Neural cell (in vitro differentiated cells): ENCODE results near the gene PTPRN2. TPM values are rescaled to one million over a fixed set of nuclear protein-coding genes. Genes with fewer than 3 reads are reported as not detected.
"Not testable (repeated sequence)": the region's sequence is repeated elsewhere in the genome, so short reads cannot be mapped to it uniquely, and the experiment has no call there.

Experiments used
- H2AFZ ChIP-seq: fragments of 200-600, 300-800 bp; sonication (generic), shearing (Covaris generic); 2 replicates; pipeline ENCODE4 v1.6.0; 2014; ENCODE audit warnings: low read depth, mild to moderate bottlenecking, antibody characterized with exemption, low read length, moderate library complexity
- H3F3A ChIP-seq: fragments of 200-600 bp; shearing (Covaris generic); 2 replicates; pipeline ENCODE4 v1.6.1; 2016; ENCODE audit warnings: mild to moderate bottlenecking, moderate library complexity, mixed read lengths, antibody characterized with exemption, low read length; ENCODE audit not compliant: insufficient read depth, poor library complexity, severe bottlenecking
- H3K27ac ChIP-seq: fragments of 200-600, 300-800 bp; sonication (generic), shearing (Covaris generic); 2 replicates; pipeline ENCODE4 v1.5.1; 2014; ENCODE audit warnings: mild to moderate bottlenecking, low read length, moderate library complexity
- H3K27me3 ChIP-seq: fragments of 300-800, 200-600 bp; sonication (generic), shearing (Covaris generic); 2 replicates; pipeline ENCODE4 v1.6.0; 2014; ENCODE audit warnings: mild to moderate bottlenecking, low read depth, low read length, moderate library complexity; ENCODE audit not compliant: insufficient read depth
- H3K36me3 ChIP-seq: fragments of 300-800, 200-600 bp; sonication (generic), shearing (Covaris generic); 2 replicates; pipeline ENCODE4 v1.5.1; 2014; ENCODE audit warnings: mild to moderate bottlenecking, antibody characterized with exemption, low read length, moderate library complexity; ENCODE audit not compliant: insufficient read depth
- H3K4me2 ChIP-seq: fragments of 300-800, 200-600 bp; sonication (generic), shearing (Covaris generic); 2 replicates; pipeline ENCODE4 v1.6.0; 2014; ENCODE audit warnings: mild to moderate bottlenecking, low read length
- H3K4me3 ChIP-seq: fragments of 300-800, 200-600 bp; sonication (generic), shearing (Covaris generic); 2 replicates; pipeline ENCODE4 v1.5.1; 2014; ENCODE audit warnings: mild to moderate bottlenecking, low read length, moderate library complexity
- H3K79me2 ChIP-seq: fragments of 200-600 bp; shearing (Covaris generic); replicated peaks from 2 replicates; pipeline ENCODE4 v1.6.0; 2014; ENCODE audit warnings: mild to moderate bottlenecking, low read length, moderate library complexity; ENCODE audit not compliant: insufficient read depth
- H3K9ac ChIP-seq: fragments of 300-800, 200-600 bp; sonication (generic), shearing (Covaris generic); 2 replicates; pipeline ENCODE4 v1.6.1; 2016; ENCODE audit warnings: mild to moderate bottlenecking, low read length, mixed read lengths
- H3K9me2 ChIP-seq: fragments of 200-600 bp; shearing (Covaris generic); 2 replicates; pipeline ENCODE4 v1.6.1; 2016; ENCODE audit warnings: mild to moderate bottlenecking, low read length, mixed read lengths; ENCODE audit not compliant: insufficient read depth
- H3K9me3 ChIP-seq: fragments of 200-600, 300-800 bp; sonication (generic), shearing (Covaris generic); 2 replicates; pipeline ENCODE4 v1.6.1; 2016; ENCODE audit warnings: mild to moderate bottlenecking, mixed run types, low read length, moderate library complexity, mixed read lengths
- H4K20me1 ChIP-seq: fragments of 200-600 bp; shearing (Covaris generic); 2 replicates; pipeline ENCODE4 v1.6.1; 2016; ENCODE audit warnings: mild to moderate bottlenecking, mixed run types; ENCODE audit not compliant: insufficient read depth
- EP300 ChIP-seq: fragments of 450-650 bp; conservative IDR thresholded peaks from 2 replicates; pipeline ENCODE4 v1.6.1; 2014; ENCODE audit warnings: antibody characterized with exemption, mild to moderate bottlenecking, moderate library complexity; ENCODE audit not compliant: poor library complexity, severe bottlenecking
- EZH2 ChIP-seq: fragments of 200-600, 300-800 bp; shearing (Covaris generic), sonication (generic); IDR thresholded peaks from 2 replicates; pipeline ENCODE4 v1.6.1; 2014; ENCODE audit warnings: antibody characterized with exemption, low read length, borderline replicate concordance, mild to moderate bottlenecking; ENCODE audit not compliant: insufficient read depth, poor library complexity, severe bottlenecking
- MXI1 ChIP-seq: fragments of 450-650 bp; conservative IDR thresholded peaks from 2 replicates; pipeline ENCODE4 v1.6.1; 2014; ENCODE audit warnings: antibody characterized with exemption, mild to moderate bottlenecking; ENCODE audit not compliant: poor library complexity, severe bottlenecking
- POLR2AphosphoS5 ChIP-seq: IDR thresholded peaks from 2 replicates; pipeline ENCODE4 v1.6.1; 2012
- RAD21 ChIP-seq: fragments of 450-650 bp; conservative IDR thresholded peaks from 2 replicates; pipeline ENCODE4 v1.6.1; 2014; ENCODE audit warnings: antibody characterized with exemption, mild to moderate bottlenecking, moderate library complexity
- SMC3 ChIP-seq: fragments of 450-650 bp; conservative IDR thresholded peaks from 2 replicates; pipeline ENCODE4 v1.6.1; 2014; ENCODE audit warnings: antibody characterized with exemption, mild to moderate bottlenecking, moderate library complexity; ENCODE audit not compliant: poor library complexity
- TAF1 ChIP-seq: IDR thresholded peaks from 2 replicates; pipeline ENCODE4 v1.6.1; 2012; ENCODE audit warnings: low read depth
- polyA plus RNA-seq: library from polyadenylated mRNA; depleted of rRNA; stranded (reverse); fragments of >200 nt; gene quantifications from 2 replicates; pipeline ENCODE4 v1.2.3, GENCODE V29; 2014
- TF ChIP-seq, protein P1 (sequence below): fragments of 450-650 bp; IDR thresholded peaks from 2 replicates; pipeline ENCODE4 v1.5.1; 2014; ENCODE audit warnings: antibody characterized with exemption, mild to moderate bottlenecking, moderate library complexity; ENCODE audit not compliant: poor library complexity, severe bottlenecking
- TF ChIP-seq, protein P2 (sequence below): IDR thresholded peaks from 2 replicates; pipeline ENCODE4 v1.6.1; 2012; ENCODE audit warnings: borderline replicate concordance

The PTPRN2 gene
- polyA plus RNA-seq, 1 donor from 2014 or later: 31.0 TPM

DNA sequence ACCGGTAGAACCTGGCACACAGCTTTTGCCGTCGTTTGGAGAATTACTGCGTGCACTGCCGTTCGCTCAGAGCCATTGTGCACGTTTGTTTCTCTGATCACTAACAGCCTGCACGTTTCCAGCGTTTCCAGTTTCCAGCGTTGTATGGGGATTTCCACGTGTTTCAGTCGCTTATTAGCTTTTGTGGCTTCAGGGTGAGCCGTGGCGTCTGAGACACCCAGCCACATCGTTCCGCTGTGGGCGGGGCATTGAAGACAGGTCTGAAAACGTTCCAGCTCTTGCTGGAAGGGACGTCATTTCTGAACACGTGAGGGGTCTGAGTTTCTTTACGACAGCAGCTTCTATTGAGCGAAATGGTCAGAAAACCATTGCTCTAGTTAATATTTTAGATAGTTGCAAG is 1086.0 kb downstream of the PTPRN2 start:
- Histone ChIP-seq H4K20me1 (no peaks in the 10 kb centered on the region), H2AFZ (no peak overlapping the region), H3K9me3 (no peaks in the 10 kb centered on the region), H3K79me2 (no peaks in the 10 kb centered on the region), H3K9me2 (no peaks in the 10 kb centered on the region), H3K9ac (no peak overlapping the region), H3K4me2 (no peak overlapping the region), H3F3A (no peaks in the 10 kb centered on the region), H3K27ac (no peak overlapping the region), H3K36me3 (no peaks in the 10 kb centered on the region), H3K27me3 (no peaks in the 10 kb centered on the region), H3K4me3 (no peak overlapping the region)
- TF ChIP-seq RAD21: no peak
- no peak for TF ChIP-seq SMC3
- TF ChIP-seq MXI1: no peak
- no peak for TF ChIP-seq POLR2AphosphoS5
- no peak for TF ChIP-seq EZH2
- no peak for TF ChIP-seq EP300
- TF ChIP-seq, protein P1, sequence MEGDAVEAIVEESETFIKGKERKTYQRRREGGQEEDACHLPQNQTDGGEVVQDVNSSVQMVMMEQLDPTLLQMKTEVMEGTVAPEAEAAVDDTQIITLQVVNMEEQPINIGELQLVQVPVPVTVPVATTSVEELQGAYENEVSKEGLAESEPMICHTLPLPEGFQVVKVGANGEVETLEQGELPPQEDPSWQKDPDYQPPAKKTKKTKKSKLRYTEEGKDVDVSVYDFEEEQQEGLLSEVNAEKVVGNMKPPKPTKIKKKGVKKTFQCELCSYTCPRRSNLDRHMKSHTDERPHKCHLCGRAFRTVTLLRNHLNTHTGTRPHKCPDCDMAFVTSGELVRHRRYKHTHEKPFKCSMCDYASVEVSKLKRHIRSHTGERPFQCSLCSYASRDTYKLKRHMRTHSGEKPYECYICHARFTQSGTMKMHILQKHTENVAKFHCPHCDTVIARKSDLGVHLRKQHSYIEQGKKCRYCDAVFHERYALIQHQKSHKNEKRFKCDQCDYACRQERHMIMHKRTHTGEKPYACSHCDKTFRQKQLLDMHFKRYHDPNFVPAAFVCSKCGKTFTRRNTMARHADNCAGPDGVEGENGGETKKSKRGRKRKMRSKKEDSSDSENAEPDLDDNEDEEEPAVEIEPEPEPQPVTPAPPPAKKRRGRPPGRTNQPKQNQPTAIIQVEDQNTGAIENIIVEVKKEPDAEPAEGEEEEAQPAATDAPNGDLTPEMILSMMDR: no peak
- TF ChIP-seq, protein P2, sequence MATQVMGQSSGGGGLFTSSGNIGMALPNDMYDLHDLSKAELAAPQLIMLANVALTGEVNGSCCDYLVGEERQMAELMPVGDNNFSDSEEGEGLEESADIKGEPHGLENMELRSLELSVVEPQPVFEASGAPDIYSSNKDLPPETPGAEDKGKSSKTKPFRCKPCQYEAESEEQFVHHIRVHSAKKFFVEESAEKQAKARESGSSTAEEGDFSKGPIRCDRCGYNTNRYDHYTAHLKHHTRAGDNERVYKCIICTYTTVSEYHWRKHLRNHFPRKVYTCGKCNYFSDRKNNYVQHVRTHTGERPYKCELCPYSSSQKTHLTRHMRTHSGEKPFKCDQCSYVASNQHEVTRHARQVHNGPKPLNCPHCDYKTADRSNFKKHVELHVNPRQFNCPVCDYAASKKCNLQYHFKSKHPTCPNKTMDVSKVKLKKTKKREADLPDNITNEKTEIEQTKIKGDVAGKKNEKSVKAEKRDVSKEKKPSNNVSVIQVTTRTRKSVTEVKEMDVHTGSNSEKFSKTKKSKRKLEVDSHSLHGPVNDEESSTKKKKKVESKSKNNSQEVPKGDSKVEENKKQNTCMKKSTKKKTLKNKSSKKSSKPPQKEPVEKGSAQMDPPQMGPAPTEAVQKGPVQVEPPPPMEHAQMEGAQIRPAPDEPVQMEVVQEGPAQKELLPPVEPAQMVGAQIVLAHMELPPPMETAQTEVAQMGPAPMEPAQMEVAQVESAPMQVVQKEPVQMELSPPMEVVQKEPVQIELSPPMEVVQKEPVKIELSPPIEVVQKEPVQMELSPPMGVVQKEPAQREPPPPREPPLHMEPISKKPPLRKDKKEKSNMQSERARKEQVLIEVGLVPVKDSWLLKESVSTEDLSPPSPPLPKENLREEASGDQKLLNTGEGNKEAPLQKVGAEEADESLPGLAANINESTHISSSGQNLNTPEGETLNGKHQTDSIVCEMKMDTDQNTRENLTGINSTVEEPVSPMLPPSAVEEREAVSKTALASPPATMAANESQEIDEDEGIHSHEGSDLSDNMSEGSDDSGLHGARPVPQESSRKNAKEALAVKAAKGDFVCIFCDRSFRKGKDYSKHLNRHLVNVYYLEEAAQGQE: no peak
- TF ChIP-seq TAF1: no peak

DNA sequence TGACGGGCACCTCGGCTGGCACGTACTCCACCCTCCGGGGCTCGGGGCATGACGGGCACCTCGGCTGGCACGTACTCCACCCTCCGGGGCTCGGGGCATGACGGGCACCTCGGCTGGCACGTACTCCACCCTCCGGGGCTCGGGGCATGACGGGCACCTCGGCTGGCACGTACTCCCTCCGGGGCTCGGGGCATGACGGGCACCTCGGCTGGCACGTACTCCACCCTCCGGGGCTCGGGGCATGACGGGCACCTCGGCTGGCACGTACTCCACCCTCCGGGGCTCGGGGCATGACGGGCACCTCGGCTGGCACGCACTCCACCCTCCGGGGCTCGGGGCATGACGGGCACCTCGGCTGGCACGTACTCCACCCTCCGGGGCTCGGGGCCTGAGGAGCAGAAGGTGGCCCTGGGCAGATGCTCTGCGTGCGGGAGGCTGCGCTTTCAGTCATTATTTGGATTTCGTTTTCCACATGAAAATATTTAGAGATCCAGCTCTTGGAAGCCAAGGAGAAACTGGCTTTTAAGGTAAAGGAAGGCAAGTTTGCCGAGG is 1086.6 kb downstream of the PTPRN2 start:
- H4K20me1 ChIP-seq, H2AFZ ChIP-seq, H3K4me2 ChIP-seq, H3K9me3 ChIP-seq, H3K36me3 ChIP-seq, H3K4me3 ChIP-seq, H3K9me2 ChIP-seq, H3F3A ChIP-seq, H3K79me2 ChIP-seq, H3K27ac ChIP-seq, H3K27me3 ChIP-seq, H3K9ac ChIP-seq: not testable (repeated sequence)
